K562 (cell line): Measurements from ENCODE around the gene LY6G6F. TPM values are rescaled to one million over a fixed set of nuclear protein-coding genes. Genes with fewer than 3 reads are reported as not detected.

ENCODE experiments used
- ATAC-seq: fragments of 200-7000 bp; cut with Tn5 transposase; 3 replicates; pipeline ENCODE4 v1.9.1; 2020; ENCODE audit warnings: moderate library complexity
- BruUV-seq: library from RNA; stranded (reverse); fragments of 400-500 nt; replicated peaks from 2 replicates; lab custom pipeline; 2021; lab: Mats Ljungman, UMichigan
- CTCF ChIA-PET: fragments of 300-600 bp; formaldehyde crosslinking; extraction: SDS; loops from one replicate; lab custom pipeline; 2021; ENCODE audit warnings: low intra/inter-chr PET ratio; lab: Yijun Ruan, JAX
- POLR2A ChIA-PET: fragments of 300-600, 350-650 bp; sonication (Branson Sonifier 250); formaldehyde crosslinking; extraction: SDS; loops from one replicate; lab custom pipeline; 2021; ENCODE audit warnings: antibody characterized with exemption, inconsistent platforms; lab: Yijun Ruan, JAX
- DNase-seq, 4 experiments: peaks; one replicate each; pipeline versions ENCODE4 v3.0.0 to v3.0.0-alpha.2; 2011 to 2018; ENCODE audit warnings: low spot score in 3 of 4, mixed read lengths in 3 of 4; ENCODE audit errors: extremely low read depth in 1 of 4
- FAIRE-seq: peaks from 2 replicates; lab custom pipeline; 2011; peaks lifted over from hg19 to GRCh38; lab: Jason Lieb, UNC
- H2AFZ ChIP-seq: 2 replicates; pipeline ENCODE4 v1.6.0; 2011; ENCODE audit warnings: low read depth, low read length, control low read depth, inconsistent platforms
- H3K27ac ChIP-seq: fragments of 200-600 bp; 3 replicates; pipeline ENCODE4 v1.8.0; 2011; ENCODE audit warnings: low read depth, mild to moderate bottlenecking, control low read depth, inconsistent platforms, low read length, moderate library complexity, mixed read lengths; ENCODE audit errors: extremely low read depth
- H3K27me3 ChIP-seq, 2 experiments: fragments of 300-600 bp in 1 of 2; 2 replicates in 1 of 2; 3 replicates in 1 of 2; pipeline versions ENCODE4 v1.6.0 to v1.8.0; 2011; ENCODE audit warnings: inconsistent platforms in 2 of 2, low read length in 2 of 2, mild to moderate bottlenecking in 1 of 2, mixed read lengths in 1 of 2, moderate library complexity in 1 of 2; ENCODE audit not compliant: control insufficient read depth in 2 of 2, insufficient read depth in 2 of 2
- H3K36me3 ChIP-seq: fragments of 300-600 bp; 3 replicates; pipeline ENCODE4 v1.8.0; 2011; ENCODE audit warnings: mild to moderate bottlenecking, low read length, inconsistent platforms; ENCODE audit not compliant: control insufficient read depth, insufficient read depth
- H3K4me1 ChIP-seq, 2 experiments: fragments of 200-600 bp in 1 of 2; replicated peaks in 1 of 2; 2 replicates in 1 of 2; 3 replicates in 1 of 2; pipeline versions ENCODE4 v1.5.1 to v1.8.0; 2011; ENCODE audit warnings: inconsistent platforms in 2 of 2, low read length in 2 of 2, mild to moderate bottlenecking in 1 of 2, mixed read lengths in 1 of 2, moderate library complexity in 1 of 2; ENCODE audit not compliant: control insufficient read depth in 2 of 2, insufficient read depth in 2 of 2
- H3K4me2 ChIP-seq: 2 replicates; pipeline ENCODE4 v1.6.1; 2011; ENCODE audit warnings: low read length, control low read depth, inconsistent platforms, mixed read lengths; ENCODE audit not compliant: insufficient read depth
- H3K4me3 ChIP-seq: fragments of 200-600 bp; sonication (generic), shearing (Covaris generic); 2 replicates; pipeline ENCODE4 v1.5.1; 2016; ENCODE audit warnings: control low read depth, inconsistent platforms
- H3K79me2 ChIP-seq: fragments of 200-600 bp; 3 replicates; pipeline ENCODE4 v1.8.0; 2011; ENCODE audit warnings: low read length, inconsistent platforms; ENCODE audit not compliant: control insufficient read depth, insufficient read depth
- H3K9ac ChIP-seq, 2 experiments: 2 replicates each; pipeline versions ENCODE4 v1.6.0 to v1.6.1; 2011; ENCODE audit warnings: low read depth in 2 of 2, low read length in 2 of 2, control low read depth in 1 of 2, inconsistent platforms in 1 of 2, mild to moderate bottlenecking in 1 of 2, mixed read lengths in 1 of 2; ENCODE audit not compliant: insufficient read depth in 1 of 2
- H3K9me1 ChIP-seq: one replicate; pipeline ENCODE4 v1.6.0; 2011; ENCODE audit warnings: inconsistent platforms, mild to moderate bottlenecking, low read length, moderate library complexity; ENCODE audit not compliant: control insufficient read depth, insufficient read depth
- H3K9me3 ChIP-seq: replicated peaks from 2 replicates; pipeline ENCODE4 v1.5.1; 2011; ENCODE audit warnings: low read depth, low read length, inconsistent platforms; ENCODE audit not compliant: control insufficient read depth, insufficient read depth
- H4K20me1 ChIP-seq: replicated peaks from 2 replicates; pipeline ENCODE4 v1.6.1; 2011; ENCODE audit warnings: low read length, inconsistent platforms, mixed read lengths; ENCODE audit not compliant: control insufficient read depth, insufficient read depth
- CCAR2 ChIP-seq: fragments of 200-400 bp; formaldehyde crosslinking; IDR thresholded peaks from 2 replicates; pipeline ENCODE4 v1.6.1; 2017; ENCODE audit warnings: mild to moderate bottlenecking, low read depth, low read length
- CGGBP1 ChIP-seq: fragments of 250-450 bp; sonication (Bioruptor Pico); IDR thresholded peaks from 2 replicates; pipeline ENCODE4 v1.9.0; 2021; ENCODE audit warnings: mild to moderate bottlenecking
- DEAF1 ChIP-seq: fragments of 450-650 bp; formaldehyde crosslinking; IDR thresholded peaks from 2 replicates; pipeline ENCODE4 v1.4.0; 2020; ENCODE audit warnings: mild to moderate bottlenecking, moderate library complexity
- EHMT2 ChIP-seq: fragments of 450-650 bp; IDR thresholded peaks from 2 replicates; pipeline ENCODE4 v1.6.1; 2018; ENCODE audit warnings: antibody characterized with exemption
- GATAD2B ChIP-seq: fragments of 450-650 bp; IDR thresholded peaks from 2 replicates; pipeline ENCODE4 v1.6.1; 2017; ENCODE audit warnings: mild to moderate bottlenecking, borderline replicate concordance
- GTF2F1 ChIP-seq: IDR thresholded peaks from 2 replicates; pipeline ENCODE4 v1.6.1; 2011; ENCODE audit warnings: low read depth, low read length, improper control_type of control experiment
- HIVEP1 ChIP-seq: fragments of 250-450 bp; sonication (Bioruptor Pico); IDR thresholded peaks from 2 replicates; pipeline ENCODE4 v1.4.0; 2020; ENCODE audit warnings: mild to moderate bottlenecking
- KLF10 ChIP-seq: fragments of 250-450 bp; sonication (Bioruptor Pico); IDR thresholded peaks from 2 replicates; pipeline ENCODE4 v1.6.1; 2021; ENCODE audit warnings: matching md5 sums
- LCOR ChIP-seq: sonication (generic); formaldehyde crosslinking; IDR thresholded peaks from 2 replicates; pipeline ENCODE4 v1.8.0; 2022; ENCODE audit warnings: mild to moderate bottlenecking, missing genetic modification reagents
- MAX ChIP-seq: sonication (generic); formaldehyde crosslinking; IDR thresholded peaks from 2 replicates; pipeline ENCODE4 v1.9.0; 2022; ENCODE audit warnings: mild to moderate bottlenecking, missing genetic modification reagents
- PHF20 ChIP-seq: fragments of 450-650 bp; IDR thresholded peaks from 2 replicates; pipeline ENCODE4 v1.6.1; 2018; ENCODE audit not compliant: partially characterized antibody
- RBFOX2 ChIP-seq: fragments of 200-400 bp; formaldehyde crosslinking; IDR thresholded peaks from 2 replicates; pipeline ENCODE4 v1.6.1; 2017; ENCODE audit warnings: low read depth, mild to moderate bottlenecking, low read length, moderate library complexity
- STAG1 ChIP-seq: sonication (generic); formaldehyde crosslinking; IDR thresholded peaks from 2 replicates; pipeline ENCODE4 v1.5.0; 2020; ENCODE audit warnings: missing genetic modification reagents, borderline replicate concordance
- YY1 ChIP-seq, 3 experiments: IDR thresholded peaks; 2 replicates each; pipeline ENCODE4 v1.6.1; 2011; ENCODE audit warnings: low read length in 2 of 3, mild to moderate bottlenecking in 2 of 3, moderate library complexity in 2 of 3, borderline replicate concordance in 1 of 3, control low read depth in 1 of 3, low read depth in 1 of 3; ENCODE audit not compliant: insufficient read depth in 3 of 3, insufficient replicate concordance in 2 of 3, control insufficient read depth in 1 of 3, insufficient read length in 1 of 3; ENCODE audit errors: extremely low read depth in 1 of 3
- ZNF24 ChIP-seq: fragments of 450-650 bp; IDR thresholded peaks from 2 replicates; pipeline ENCODE4 v1.6.1; 2016
- ZNF253 ChIP-seq: fragments of 250-450 bp; sonication (Bioruptor Pico); conservative IDR thresholded peaks from 2 replicates; pipeline ENCODE4 v1.6.1; 2021; ENCODE audit warnings: mild to moderate bottlenecking
- WGBS: fragments of 100-300 bp; shearing (Covaris generic); methylation state at CpG from one replicate; pipeline ENCODE4 v1.1.6; 2016; ENCODE audit warnings: low coverage, mixed read lengths; ENCODE audit not compliant: insufficient coverage; ENCODE audit errors: missing lambda C conversion rate; 5-methylcytosine and 5-hydroxymethylcytosine counted together
- in situ Hi-C: fragments of 300-500 bp; cut with MboI; formaldehyde crosslinking; loops from 4 replicates; pipeline ENCODE4 v1.15.0; 2018; ENCODE audit warnings: inconsistent platforms, mixed read lengths
- intact Hi-C: fragments of 100-400 bp; cut with micrococcal nuclease; formaldehyde crosslinking; loops from 2 replicates; pipeline ENCODE4 v1.14.2; 2022
- polyA plus RNA-seq, 8 experiments: library from polyadenylated mRNA; depleted of rRNA in 4 of 8; stranded (reverse) in 5 of 8; unstranded in 3 of 8; fragments of >200 nt; fragmentation: Nextera tagmentation in 2 of 8; fragmentation: Illumina TruSeq in 1 of 8; extraction: Ambion mirVana in 2 of 8; extraction: Trizol in 1 of 8; gene quantifications; 2 replicates each; pipeline versions ENCODE4 v1.2.1 to v1.2.3, GENCODE V29; 2011 to 2014; ENCODE audit warnings: inconsistent platforms in 1 of 8, missing spikeins in 1 of 8
- total RNA-seq, 7 experiments: library from RNA; depleted of rRNA in 6 of 7; stranded (reverse); fragments of >200 nt in 6 of 7; fragmentation: Illumina TruSeq in 2 of 7; extraction: Trizol in 2 of 7; gene quantifications; 2 replicates each; pipeline versions ENCODE4 v1.2.1 to v1.2.3, GENCODE V29; 2011 to 2021; ENCODE audit warnings: low replicate concordance in 1 of 7
- TF ChIP-seq, protein P1 (sequence below), 3 experiments: IDR thresholded peaks in 2 of 3; conservative IDR thresholded peaks in 1 of 3; 2 replicates each; pipeline ENCODE4 v1.5.1; 2011 to 2012; ENCODE audit warnings: low read length in 3 of 3, mild to moderate bottlenecking in 3 of 3, control low read depth in 2 of 3, improper control_type of control experiment in 1 of 3, inconsistent platforms in 1 of 3, low read depth in 1 of 3, mixed read lengths in 1 of 3, moderate library complexity in 1 of 3; ENCODE audit not compliant: insufficient read depth in 2 of 3

The LY6G6F gene
- total and polyA plus RNA-seq, 9 of the 15 experiments (the other 6 are each of a cell fraction or from before 2014, with no cell fraction given), result 0.14 to 0.50 (median 0.28) TPM; not detected in 2

- TF ChIP-seq KLF10, result no peak
- 0 out of 2 replicates have a peak, but pooled peaks have one; percentile 30 for TF ChIP-seq MAX
- TF ChIP-seq, all 486 proteins: peak for 69
These were observed 20.2 kb upstream of the LY6G6F start (continued) for GRCh38 chr6:31686483-31686882.

GRCh38 chr6:31687321-31687720 is 19.3 kb upstream of the LY6G6F start:
- in situ Hi-C loops (loop anchor here (5.0 kb wide), 1 partner anchor 80 kb away; no protein-coding TSS in a partner anchor), intact Hi-C loops (no loop called here)
- peak overlapping the region in 1 of 2 experiments; percentile 78; a peak in 2 of 4 replicates for H3K9ac ChIP-seq
- 0 out of 2 replicates have a peak overlapping the region, but pooled peaks have one; percentile 33 for H3K4me2 ChIP-seq
- H3K9me1 ChIP-seq, result no peaks in the 10 kb centered on the region
- 67% methylated on average over 8 of the region's 8 CpGs for WGBS
- ATAC-seq, result 0 out of 3 replicates have a peak, but pooled peaks have one; percentile 2
- H3K27me3 ChIP-seq, result no peaks in the 10 kb centered on the region
- no peaks in the 10 kb centered on the region; the same call in 2 of the 3 replicates for H3K79me2 ChIP-seq
- BruUV-seq, result TSS peak; percentile 36
- H3K36me3 ChIP-seq, result peaks cover 69% of the 10 kb centered on the region
- no peak overlapping the region for H2AFZ ChIP-seq
- DNase-seq, result no peak
- no peaks in the 10 kb centered on the region for H4K20me1 ChIP-seq
- no peak overlapping the region for H3K27ac ChIP-seq
- ChIA-PET POLR2A (interaction anchor here (0.5 to 5.1 kb wide), 13 partner anchors 8 to 151 kb away, joined by 3 to 30 read pairs (median 5); partner anchors contain the start of genes ABHD16A, APOM, CSNK2B and DDAH2), CTCF (no interaction called here)
- no peak for FAIRE-seq
- peaks cover 62 to 69% of the 10 kb centered on the region in 2 experiments for H3K4me1 ChIP-seq
- H3K4me3 ChIP-seq, result no peak overlapping the region
- H3K9me3 ChIP-seq, result no peaks in the 10 kb centered on the region
- TF ChIP-seq LCOR (CRISPR knock-in tag) (no peak), RBFOX2 (peak; percentile 34; the same call in 1 of the 2 replicates), PHF20 (no peak), ZNF253 (CRISPR knock-in tag) (no peak), EHMT2 (no peak), DEAF1 (no peak), CCAR2 (no peak), CGGBP1 (CRISPR knock-in tag) (no peak), GTF2F1 (no peak), GATAD2B (no peak), ZNF24 (no peak), STAG1 (CRISPR knock-in tag) (0 out of 2 replicates have a peak, but pooled peaks have one; percentile 12), HIVEP1 (CRISPR knock-in tag) (no peak), YY1 (IDR thresholded peaks at IDR 0.05; ENCODE audit: borderline replicate concordance in 1 of 3, control insufficient read depth in 1 of 3, extremely low read depth in 1 of 3, insufficient read depth in 3 of 3, insufficient read length in 1 of 3, insufficient replicate concordance in 2 of 3, low read depth in 1 of 3, low read length in 2 of 3) (peak in 1 of 3 experiments; percentile 25)
- TF ChIP-seq, protein P1, sequence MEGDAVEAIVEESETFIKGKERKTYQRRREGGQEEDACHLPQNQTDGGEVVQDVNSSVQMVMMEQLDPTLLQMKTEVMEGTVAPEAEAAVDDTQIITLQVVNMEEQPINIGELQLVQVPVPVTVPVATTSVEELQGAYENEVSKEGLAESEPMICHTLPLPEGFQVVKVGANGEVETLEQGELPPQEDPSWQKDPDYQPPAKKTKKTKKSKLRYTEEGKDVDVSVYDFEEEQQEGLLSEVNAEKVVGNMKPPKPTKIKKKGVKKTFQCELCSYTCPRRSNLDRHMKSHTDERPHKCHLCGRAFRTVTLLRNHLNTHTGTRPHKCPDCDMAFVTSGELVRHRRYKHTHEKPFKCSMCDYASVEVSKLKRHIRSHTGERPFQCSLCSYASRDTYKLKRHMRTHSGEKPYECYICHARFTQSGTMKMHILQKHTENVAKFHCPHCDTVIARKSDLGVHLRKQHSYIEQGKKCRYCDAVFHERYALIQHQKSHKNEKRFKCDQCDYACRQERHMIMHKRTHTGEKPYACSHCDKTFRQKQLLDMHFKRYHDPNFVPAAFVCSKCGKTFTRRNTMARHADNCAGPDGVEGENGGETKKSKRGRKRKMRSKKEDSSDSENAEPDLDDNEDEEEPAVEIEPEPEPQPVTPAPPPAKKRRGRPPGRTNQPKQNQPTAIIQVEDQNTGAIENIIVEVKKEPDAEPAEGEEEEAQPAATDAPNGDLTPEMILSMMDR (IDR thresholded peaks at IDR 0.05 in 2 of 3, conservative IDR thresholded peaks at IDR 0.05 in 1 of 3; ENCODE audit: insufficient read depth in 2 of 3, low read depth in 1 of 3, low read length in 3 of 3), result peak in 2 of 3 experiments; percentile 20 to 23; a peak in 2 of 6 replicates
